NCI-H2029 (cell line): ENCODE results near the gene DIP2C.
"Not testable (repeated sequence)": the region's sequence is repeated elsewhere in the genome, so short reads cannot be mapped to it uniquely, and the experiment has no call there.

Experiments used
- DNase-seq: peaks from one replicate; lab custom pipeline; 2025; lab: John Stamatoyannopoulos, UW

Gene DIP2C

DNA sequence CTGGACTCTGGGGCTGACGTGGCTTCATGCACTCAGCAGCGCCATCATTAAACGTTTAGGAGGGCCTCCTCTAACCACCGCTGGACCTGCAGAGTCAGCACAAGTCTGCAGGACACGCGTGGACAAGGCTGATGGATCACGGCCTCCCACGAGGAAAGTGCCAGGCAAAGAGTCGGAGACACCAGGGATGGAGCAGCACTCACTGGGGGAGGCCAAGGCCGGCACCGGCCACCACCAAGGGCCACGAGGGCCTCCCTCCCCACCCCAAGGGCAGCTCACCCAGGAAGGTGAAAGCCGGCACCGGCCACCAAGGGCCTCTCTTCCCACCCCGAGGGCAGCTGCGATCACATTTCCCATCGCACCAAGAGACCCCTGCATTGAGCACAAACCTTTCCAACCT, 91.5 kb downstream of the DIP2C start:
- DNase-seq = no peak

DNA sequence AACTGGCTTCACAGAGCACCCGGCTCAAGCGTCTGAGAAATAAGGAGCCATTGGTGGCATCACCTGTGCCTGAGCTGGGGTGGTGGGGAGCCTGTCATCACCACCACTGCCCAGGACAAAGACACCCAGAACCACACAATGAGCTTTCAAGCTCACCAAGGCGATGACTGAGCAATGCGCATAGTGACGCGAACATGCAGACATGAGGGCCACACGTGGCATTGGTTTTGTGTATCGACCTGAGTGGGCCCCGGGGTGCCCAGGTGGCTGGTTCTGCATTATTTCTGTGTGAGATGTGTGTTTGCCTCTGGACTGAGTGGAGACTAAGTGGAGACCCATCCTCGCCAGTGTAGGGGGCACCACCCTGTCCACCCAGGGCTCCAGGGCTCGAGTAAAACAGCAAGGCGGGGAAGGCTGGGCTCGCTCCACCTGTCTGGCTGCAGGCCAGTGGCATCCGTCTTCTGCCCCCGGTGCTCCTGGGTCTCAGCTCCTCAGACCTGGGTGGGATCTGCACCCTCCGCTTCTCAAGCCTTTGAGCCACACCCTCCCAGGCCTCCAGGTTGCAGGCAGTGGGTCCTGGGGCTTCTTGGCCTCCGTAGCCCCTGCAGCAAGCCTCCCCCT, 92.6 kb downstream of the DIP2C start:
- no peak for DNase-seq

DNA sequence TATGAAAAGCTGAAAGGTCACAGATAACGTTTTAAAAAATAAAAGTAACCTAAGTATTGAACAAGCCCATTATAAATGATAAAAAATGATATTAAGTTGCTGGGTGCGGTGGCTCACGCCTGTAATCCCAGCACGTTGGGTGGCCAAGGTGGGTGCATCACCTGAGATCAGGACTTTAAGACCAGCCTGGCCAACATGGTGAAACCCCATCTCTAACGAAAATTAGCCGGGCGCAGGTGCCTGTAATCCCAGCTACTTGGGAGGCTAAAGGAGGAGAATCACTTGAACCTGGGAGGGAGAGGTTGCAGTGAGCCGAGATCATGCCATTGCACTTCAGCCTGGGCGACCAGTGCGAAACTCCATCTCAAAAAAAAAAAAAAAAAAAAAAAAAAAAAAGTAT, 93.3 kb downstream of the DIP2C start:
- DNase-seq = not testable (repeated sequence)

DNA sequence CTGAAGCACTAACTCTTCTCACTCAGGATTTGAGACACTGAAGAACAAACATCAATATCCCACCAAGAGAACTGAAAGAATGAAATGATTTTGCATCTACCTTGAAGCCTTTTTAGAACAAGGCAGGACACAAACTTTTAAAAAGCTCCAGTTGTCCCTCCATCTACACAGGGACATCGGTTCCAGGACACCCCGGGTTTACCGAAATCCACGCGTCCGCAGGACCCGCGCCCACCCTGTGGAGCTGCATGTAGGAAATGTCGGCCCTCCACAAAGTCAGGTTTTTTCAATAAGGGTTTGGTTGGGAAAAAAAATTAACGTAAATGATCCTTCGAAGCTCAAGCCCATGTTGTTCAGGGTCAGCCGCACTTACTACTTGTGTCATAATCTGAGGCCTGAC, 94.0 kb downstream of the DIP2C start:
- DNase-seq = no peak

DNA sequence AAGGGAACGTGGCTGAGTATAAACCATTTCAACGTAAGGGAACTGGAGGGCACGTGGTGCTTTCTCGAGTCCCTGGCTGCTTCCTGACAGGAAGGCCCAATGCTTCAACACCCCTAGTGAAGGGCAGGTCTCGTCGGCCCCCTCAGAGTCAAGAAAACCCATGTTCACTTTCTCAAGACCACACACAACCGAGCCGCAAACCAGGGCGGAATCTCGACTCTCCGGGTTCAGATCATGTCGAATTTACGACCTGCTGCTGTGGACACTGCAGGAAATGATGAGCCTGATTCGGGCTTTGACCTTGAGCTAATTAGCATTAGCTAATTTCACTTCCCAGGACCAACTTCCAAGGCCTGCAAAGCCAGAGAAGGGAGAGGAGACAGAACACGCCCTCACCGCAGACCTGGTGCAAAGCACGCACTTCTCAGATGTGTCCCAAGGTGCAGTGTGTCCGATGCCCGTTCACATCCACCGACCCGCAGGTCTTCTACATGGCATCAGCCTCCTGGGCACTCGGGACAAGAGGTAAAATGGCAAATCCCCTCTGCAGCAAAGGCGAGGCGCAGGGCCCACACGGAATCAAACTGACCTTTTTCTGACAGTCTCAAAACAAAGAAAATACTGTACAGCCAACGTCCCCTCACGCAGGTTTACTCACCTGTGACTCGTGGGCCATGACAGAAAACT, 94.7 kb downstream of the DIP2C start:
- DNase-seq = no peak

DNA sequence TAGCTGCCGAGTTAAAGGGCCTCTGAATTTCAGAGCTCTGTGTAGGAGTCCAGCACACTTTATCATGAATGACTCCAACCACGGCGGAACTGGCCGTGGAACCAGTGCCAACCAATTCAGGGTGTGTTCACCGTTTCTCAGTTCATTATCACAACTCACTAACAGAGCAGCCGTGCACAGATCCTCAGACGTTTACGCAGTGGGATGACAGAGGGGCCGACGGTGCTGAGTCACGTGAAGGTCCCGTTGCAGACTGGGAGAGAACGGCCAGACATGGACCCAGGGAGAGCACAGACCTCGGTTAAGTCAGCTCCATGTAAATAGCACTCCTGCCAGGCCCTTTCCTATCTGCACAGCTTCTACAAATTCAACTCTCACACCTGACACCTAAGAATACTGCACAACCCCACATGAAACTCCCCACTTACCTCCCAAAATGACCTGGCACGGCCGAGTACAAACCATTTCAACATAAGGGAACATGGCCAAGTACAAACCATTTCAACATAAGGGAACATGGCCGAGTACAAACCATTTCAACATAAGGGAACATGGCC, 95.5 kb downstream of the DIP2C start:
- DNase-seq = no peak

DNA sequence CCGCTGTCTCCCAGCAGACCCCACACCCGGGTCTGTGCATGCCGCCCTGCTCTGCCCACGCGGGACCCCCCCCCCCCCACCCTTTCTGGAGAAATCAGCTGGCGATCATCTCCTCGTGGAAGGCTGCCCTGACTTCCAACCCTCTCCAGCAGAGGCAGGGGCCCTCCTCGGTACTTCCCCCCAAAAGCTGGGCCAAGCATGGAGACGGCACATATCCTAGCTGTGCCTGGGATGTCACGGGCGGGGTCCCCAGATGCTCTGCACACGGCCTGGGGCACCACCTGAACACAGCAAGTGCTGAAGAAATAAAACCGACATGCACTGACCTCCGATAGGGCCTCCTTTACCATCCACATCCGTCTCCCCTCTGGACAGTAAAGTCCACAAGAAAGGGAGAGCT, 96.0 kb downstream of the DIP2C start:
- DNase-seq = no peak

DNA sequence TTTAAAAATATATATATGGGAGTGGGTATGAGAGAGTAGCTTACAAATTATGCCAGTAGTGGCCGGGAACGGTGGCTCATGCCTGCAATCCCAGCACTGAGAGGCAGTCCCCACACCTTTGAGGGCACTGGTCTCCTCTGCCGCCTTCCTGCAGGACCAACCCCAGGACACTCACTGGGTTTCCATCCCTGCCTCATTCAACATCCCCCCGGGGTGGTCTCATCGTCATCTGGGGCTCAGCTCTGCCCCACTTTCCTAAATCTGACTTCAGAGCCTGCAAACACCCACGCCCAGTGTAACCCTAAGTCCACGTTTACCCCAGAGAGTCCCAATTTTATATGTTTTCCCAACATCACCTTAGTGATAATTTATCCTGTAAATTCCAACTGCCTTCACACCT, 96.5 kb downstream of the DIP2C start:
- no peak for DNase-seq

DNA sequence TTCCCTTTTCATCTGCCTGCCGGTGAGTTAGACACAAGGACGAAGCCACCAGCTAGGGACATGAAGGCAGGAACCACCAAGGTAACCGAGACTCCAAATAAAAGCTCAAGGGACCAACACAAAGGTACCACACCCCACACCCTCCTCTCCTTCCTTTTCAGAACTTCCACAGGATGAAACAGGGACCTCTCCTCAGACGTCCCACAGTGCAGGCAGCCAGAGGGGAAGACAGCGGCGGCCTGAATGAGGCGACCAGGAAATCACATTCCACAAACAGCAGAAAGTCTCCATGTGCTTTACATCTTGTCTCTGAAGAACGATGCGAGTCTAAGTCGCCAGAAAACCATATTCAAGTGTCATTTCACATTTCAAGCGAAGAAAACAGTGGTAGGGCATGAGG, 97.8 kb downstream of the DIP2C start:
- DNase-seq = no peak

DNA sequence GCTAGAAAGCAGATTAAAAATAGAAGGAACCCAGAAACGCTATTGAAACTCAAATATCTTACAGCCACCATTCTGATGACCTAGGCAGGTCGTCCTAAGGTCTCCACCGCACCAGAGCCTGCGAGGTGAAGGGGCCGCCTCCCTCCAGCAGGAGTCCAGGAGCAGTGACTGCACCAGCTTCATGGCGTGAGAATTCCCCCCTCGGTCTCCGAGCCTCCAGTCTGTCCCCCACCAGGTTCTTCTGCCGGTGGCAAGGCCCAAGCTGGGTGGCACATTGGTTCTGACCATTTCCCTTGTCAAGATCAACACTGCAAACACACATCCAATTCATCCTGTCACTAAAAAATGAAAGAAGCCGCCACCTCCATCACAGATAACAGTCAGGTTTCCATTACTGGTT, 98.7 kb downstream of the DIP2C start:
- no peak for DNase-seq

DNA sequence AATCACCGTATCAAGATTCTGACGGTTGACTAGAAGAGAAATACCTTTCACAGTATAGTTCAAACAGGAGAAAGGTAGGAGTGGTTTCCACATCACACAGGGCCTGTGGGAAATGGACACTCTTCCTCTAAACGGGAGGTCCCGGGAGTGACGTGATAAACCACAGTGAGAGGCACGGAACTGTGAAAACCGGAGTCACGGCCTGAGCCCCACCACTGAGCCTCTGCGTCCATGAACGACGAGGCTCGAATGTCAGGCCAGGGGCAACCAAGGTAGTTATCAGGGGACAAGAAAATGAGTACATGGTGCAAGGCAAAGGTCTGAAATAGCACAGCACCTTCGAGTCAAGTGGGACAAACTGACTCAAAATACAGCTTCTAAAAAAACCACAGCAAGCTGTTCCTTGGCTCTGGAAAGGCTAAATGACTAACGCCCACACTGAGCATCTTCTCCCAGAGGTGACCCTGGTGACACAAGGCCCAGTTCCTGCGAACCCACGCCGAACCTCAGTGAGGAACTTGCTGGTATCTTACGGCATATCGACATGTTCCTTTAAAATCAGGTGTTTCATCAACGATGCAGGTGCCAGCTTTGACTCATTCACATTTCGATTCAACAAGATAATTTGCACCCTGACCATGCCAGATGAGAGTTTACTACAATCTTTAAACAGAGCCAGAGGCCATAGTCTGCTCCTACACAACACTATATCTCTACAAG, 99.3 kb downstream of the DIP2C start:
- DNase-seq = no peak

DNA sequence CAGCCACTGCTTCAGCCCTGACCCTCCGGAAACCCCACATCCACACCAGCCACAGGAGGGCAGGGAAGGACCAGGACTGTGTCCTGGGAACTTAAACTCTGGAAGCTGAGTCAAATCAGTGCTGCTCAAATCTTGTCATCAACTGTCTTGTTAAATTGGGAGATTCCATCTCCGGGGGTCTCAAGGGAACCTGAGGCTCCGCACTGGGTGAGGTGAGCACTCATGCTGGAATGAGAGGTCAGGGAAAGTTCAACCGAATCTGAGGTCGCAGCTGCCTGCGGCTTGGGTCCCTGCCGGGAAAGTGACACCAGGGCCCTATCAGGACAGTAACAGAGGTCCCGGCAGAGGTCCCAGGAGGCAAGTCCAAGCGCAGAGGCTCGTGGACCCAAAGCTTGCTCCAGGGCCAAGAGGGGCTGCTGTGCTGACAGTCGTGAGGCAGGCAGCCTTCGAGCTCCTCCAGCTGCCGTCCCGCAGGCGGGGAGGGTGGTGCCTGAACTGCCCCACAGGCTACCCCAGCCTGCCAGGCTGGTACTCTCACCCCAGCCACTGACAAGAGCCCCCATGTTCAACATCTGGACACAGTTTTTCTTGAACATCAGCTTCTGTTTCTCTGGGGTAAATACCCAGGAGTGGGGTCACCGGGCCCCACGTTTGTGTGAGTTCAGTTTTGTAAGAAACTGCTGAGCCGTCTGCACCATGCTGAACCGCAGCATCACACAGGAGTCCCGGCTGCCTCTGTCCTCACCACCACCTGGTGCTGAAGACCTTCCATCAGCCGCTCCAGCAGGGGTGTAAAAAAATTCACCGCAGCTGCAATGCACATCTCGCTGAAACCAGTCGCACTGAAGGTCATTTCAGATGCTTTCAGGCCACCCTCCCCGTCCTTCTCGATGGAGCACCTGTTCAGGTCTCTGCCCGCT, 101.0 kb downstream of the DIP2C start:
- no peak for DNase-seq

DNA sequence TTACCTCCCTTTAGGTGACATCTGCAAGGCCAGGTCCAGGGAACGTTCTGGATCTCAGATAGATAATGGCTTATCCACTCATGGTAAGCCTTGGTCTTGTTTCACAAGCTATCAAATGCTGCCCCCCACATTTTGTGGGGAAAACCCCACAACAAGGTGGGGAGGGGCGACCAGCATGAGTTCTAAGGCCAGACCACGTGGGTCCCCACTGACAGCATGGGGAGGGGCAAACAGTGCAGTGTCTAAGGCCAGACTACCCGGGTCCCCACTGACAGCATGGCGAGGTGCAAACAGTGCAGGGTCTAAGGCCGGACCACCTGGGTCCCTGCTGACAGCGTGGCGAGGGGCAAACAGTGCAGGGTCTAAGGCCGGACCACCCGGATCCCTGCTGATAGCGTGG, 102.8 kb downstream of the DIP2C start:
- DNase-seq = no peak

DNA sequence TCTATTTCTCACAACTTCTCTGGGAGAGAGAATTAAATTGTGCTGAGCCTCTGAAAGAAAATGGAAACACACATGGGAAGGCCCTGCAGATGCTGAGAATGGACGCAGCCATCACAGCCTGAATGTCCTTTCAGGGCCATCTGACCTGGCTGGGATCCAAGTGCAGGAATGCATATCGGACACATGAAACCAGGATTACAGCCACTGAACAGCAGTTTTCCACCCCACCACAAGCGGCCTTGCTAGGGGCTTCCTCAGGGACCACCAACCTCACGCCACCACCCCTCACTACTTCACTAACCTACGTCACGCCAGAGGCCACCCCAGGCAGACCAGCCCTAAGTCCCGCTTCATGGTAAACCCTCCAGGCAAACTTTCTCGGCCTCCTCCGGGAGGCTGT, 103.3 kb downstream of the DIP2C start:
- no peak for DNase-seq

DNA sequence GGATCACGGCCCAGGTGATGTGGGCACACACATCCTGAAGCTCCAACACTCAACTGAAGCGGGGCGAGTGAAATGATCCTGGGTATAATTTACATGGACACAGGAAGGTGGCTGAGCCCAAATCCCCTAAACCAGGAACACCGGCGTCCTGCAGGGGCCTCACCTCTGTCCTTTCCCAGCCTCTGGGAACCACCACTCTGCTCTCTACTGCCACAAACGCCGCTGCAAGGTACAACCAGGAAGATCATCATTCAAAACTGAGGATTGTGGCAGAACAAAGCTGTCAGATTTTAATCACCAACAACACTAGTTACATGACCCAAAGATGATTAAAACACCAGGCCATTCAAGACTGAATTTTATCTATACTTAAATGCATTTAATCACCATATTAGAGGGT, 104.0 kb downstream of the DIP2C start:
- DNase-seq = no peak

DNA sequence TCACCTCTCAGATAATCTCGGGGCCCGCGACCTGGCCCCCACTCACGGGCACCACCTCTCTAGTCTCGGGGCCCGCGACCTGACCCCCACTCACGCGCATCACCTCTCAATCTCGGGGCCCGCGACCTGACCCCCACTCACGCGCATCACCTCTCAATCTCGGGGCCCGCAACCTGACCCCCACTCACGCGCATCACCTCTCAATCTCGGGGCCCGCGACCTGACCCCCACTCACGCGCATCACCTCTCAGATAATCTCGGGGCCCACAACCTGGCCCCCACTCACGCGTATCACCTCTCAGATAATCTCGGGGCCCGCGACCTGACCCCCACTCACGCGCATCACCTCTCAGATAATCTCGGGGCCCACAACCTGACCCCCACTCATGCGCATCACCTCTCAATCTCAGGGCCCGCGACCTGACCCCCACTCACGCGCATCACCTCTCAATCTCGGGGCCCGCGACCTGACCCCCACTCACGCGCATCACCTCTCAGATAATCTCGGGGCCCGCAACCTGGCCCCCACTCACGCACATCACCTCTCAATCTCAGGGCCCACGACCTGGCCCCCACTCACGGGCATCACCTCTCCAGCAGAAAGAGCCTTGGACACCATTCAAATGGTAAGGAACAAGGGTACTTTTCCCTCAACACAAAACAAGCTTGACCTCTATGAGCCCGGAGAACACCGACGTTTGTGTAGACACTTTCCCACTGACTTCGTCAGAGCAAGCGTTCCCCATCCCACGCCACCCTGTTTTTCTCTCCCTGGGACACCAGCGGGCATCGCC, 104.8 kb downstream of the DIP2C start:
- DNase-seq = not testable (repeated sequence)

DNA sequence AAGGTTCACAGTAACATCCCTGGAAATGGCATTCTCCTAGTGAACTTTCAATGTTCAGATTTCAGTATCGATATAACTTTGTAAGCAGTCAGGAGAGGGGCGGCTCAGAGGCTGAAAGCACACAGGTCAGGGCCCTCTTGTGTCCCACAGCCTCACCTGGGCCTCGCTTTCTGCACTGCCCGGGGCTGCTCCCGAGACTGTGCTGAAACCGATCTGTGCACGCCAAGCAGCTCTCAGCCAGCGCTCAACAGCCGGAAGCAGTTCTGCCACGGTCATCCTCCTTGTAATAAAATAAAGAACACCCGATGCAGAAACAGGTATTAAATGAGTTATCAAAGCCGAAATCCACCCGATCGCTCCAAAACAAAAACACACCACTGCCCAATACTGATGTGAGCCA, 106.0 kb downstream of the DIP2C start:
- DNase-seq = no peak

DNA sequence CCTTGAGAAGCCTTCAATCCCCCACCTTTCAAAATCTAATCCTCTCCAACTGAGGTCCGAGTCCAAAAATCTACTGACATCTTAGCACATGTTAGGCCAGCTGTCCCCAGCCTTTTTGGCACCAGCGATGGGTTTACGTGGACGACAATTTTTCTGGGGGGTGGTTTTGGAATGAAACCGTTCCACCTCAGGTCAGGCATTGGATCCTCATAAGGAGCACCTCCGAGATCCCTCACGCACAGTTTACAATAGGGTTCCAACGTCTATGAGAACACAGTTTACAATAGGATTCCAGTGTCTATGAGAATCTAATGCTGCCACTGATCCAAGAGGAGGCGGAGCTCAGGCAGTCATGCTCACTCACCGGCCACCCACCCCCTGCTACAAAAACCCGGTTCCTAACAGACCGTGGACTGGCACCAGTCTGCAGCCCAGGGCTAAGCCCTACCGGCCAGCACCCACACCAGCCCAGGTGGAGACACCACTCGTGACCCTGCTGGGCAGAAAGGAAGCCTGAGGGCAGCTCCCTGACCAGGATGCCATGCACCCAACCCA, 107.6 kb downstream of the DIP2C start:
- no peak for DNase-seq

DNA sequence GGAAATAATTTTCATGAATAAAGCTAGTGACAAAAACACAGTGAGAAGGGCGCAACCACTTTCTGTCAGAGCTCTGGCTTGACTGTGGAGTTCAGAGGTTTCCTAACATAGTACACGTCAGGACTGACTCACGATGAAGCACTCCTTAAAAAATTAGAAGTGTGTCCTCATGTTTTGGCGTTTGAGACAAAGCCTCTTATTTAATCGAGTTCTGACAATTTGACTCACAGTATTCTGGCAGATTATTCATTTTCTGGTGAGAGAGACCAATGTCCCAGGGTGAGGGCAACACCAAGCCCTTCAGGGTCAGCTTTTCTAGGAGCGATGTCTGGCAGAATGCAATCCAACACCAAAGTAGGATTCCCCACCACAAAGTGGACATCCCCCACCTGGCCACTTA, 108.7 kb downstream of the DIP2C start:
- DNase-seq = no peak

DNA sequence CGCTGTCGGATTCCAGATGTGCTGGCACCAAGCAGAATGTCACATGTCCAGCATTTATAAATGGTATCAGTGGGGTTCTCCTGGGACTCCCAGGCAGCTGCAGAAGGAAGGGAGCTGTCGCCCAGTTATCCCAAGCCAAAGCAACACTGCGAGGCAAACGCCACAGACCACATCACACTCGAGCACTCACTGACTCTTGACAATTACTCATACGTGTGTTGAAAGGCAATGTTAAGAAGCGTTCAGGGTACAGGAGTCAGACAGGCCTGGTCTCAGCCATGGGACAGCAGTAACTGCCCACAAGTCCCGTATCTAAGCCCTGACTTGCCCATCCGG, 113.4 kb downstream of the DIP2C start:
- DNase-seq = no peak
